HEK293 (cell line): ENCODE data around the gene PTPRN2.

Source experiments
- BCL11A ChIP-seq: fragments of 450-650 bp; formaldehyde crosslinking; IDR thresholded peaks from 2 replicates; pipeline ENCODE4 v1.5.1; 2016; ENCODE audit warnings: low read depth, missing biosample characterization, missing genetic modification characterization
- HOXD13 ChIP-seq: sonication (generic); formaldehyde crosslinking; IDR thresholded peaks from 2 replicates; pipeline ENCODE4 v1.8.0; 2022; ENCODE audit warnings: missing genetic modification reagents, borderline replicate concordance
- KLF1 ChIP-seq: fragments of 450-650 bp; formaldehyde crosslinking; IDR thresholded peaks from 2 replicates; pipeline ENCODE4 v1.5.1; 2016; ENCODE audit warnings: missing biosample characterization, missing genetic modification characterization
- KLF7 ChIP-seq: fragments of 450-650 bp; formaldehyde crosslinking; IDR thresholded peaks from 2 replicates; pipeline ENCODE4 v1.5.1; 2016; ENCODE audit warnings: missing biosample characterization, missing genetic modification characterization, borderline replicate concordance
- OSR2 ChIP-seq: fragments of 450-650 bp; formaldehyde crosslinking; IDR thresholded peaks from 2 replicates; pipeline ENCODE4 v1.5.1; 2016; ENCODE audit warnings: missing biosample characterization, missing genetic modification characterization
- PRDM1 ChIP-seq: fragments of 450-650 bp; formaldehyde crosslinking; IDR thresholded peaks from 2 replicates; pipeline ENCODE4; 2016; ENCODE audit warnings: missing biosample characterization, missing genetic modification characterization
- SCRT2 ChIP-seq: fragments of 450-650 bp; formaldehyde crosslinking; IDR thresholded peaks from 2 replicates; pipeline ENCODE4 v1.5.1; 2016; ENCODE audit warnings: missing biosample characterization, missing genetic modification characterization
- SP3 ChIP-seq: fragments of 450-650 bp; formaldehyde crosslinking; IDR thresholded peaks from 2 replicates; pipeline ENCODE4 v1.5.1; 2016; ENCODE audit warnings: missing biosample characterization, missing genetic modification characterization
- ZBTB1 ChIP-seq: fragments of 450-650 bp; formaldehyde crosslinking; IDR thresholded peaks from 2 replicates; pipeline ENCODE4 v1.5.1; 2016; ENCODE audit warnings: missing biosample characterization, missing genetic modification characterization
- ZNF114 ChIP-seq: fragments of 450-650 bp; formaldehyde crosslinking; IDR thresholded peaks from 2 replicates; pipeline ENCODE4 v1.5.0; 2017; ENCODE audit warnings: missing biosample characterization, missing genetic modification characterization
- ZNF266 ChIP-seq: fragments of 450-650 bp; formaldehyde crosslinking; IDR thresholded peaks from 2 replicates; pipeline ENCODE4 v1.5.1; 2016; ENCODE audit warnings: missing biosample characterization, missing genetic modification characterization, low read depth
- ZNF292 ChIP-seq: fragments of 450-650 bp; formaldehyde crosslinking; IDR thresholded peaks from 2 replicates; pipeline ENCODE4 v1.5.1; 2016; ENCODE audit warnings: low read depth, missing biosample characterization, missing genetic modification characterization, borderline replicate concordance
- ZNF362 ChIP-seq: fragments of 450-650 bp; formaldehyde crosslinking; IDR thresholded peaks from 2 replicates; pipeline ENCODE4 v1.5.1; 2016; ENCODE audit warnings: missing biosample characterization, missing genetic modification characterization
- ZNF529 ChIP-seq: fragments of 450-650 bp; formaldehyde crosslinking; IDR thresholded peaks from 2 replicates; pipeline ENCODE4 v1.5.1; 2017; ENCODE audit warnings: missing genetic modification characterization, missing biosample characterization; ENCODE audit not compliant: insufficient replicate concordance
- ZNF530 ChIP-seq: fragments of 450-650 bp; formaldehyde crosslinking; IDR thresholded peaks from 2 replicates; pipeline ENCODE4 v1.5.1; 2016; ENCODE audit warnings: low read depth, missing biosample characterization, missing genetic modification characterization
- ZNF600 ChIP-seq: fragments of 450-650 bp; formaldehyde crosslinking; IDR thresholded peaks from 2 replicates; pipeline ENCODE4 v1.5.1; 2016; ENCODE audit warnings: missing biosample characterization, missing genetic modification characterization
- ZNF701 ChIP-seq: fragments of 450-650 bp; formaldehyde crosslinking; IDR thresholded peaks from 2 replicates; pipeline ENCODE4 v1.5.1; 2016; ENCODE audit warnings: missing biosample characterization, missing genetic modification characterization
- ZNF776 ChIP-seq: fragments of 450-650 bp; formaldehyde crosslinking; IDR thresholded peaks from 2 replicates; pipeline ENCODE4 v1.5.0; 2017; ENCODE audit warnings: missing biosample characterization, missing genetic modification characterization, borderline replicate concordance
- ZNF791 ChIP-seq: fragments of 450-650 bp; formaldehyde crosslinking; IDR thresholded peaks from 2 replicates; pipeline ENCODE4 v1.5.1; 2016; ENCODE audit warnings: missing biosample characterization, missing genetic modification characterization
- ZSCAN16 ChIP-seq: fragments of 450-650 bp; formaldehyde crosslinking; IDR thresholded peaks from 2 replicates; pipeline ENCODE4 v1.5.1; 2016; ENCODE audit warnings: missing biosample characterization, missing genetic modification characterization
- ZXDB ChIP-seq: fragments of 450-650 bp; formaldehyde crosslinking; IDR thresholded peaks from 2 replicates; pipeline ENCODE4 v1.5.1; 2016; ENCODE audit warnings: missing biosample characterization, missing genetic modification characterization
- TF ChIP-seq, protein P1 (sequence below): fragments of 450-650 bp; formaldehyde crosslinking; IDR thresholded peaks from 2 replicates; pipeline ENCODE4; 2016; ENCODE audit warnings: missing biosample characterization, missing genetic modification characterization
- TF ChIP-seq, protein P2 (sequence below): fragments of 450-650 bp; formaldehyde crosslinking; conservative IDR thresholded peaks from 2 replicates; pipeline ENCODE4 v1.5.1; 2016; ENCODE audit warnings: low read depth, missing biosample characterization, missing genetic modification characterization
- TF ChIP-seq, protein P3 (sequence below): fragments of 450-650 bp; formaldehyde crosslinking; IDR thresholded peaks from 2 replicates; pipeline ENCODE4 v1.5.1; 2016; ENCODE audit warnings: missing biosample characterization, missing genetic modification characterization
- TF ChIP-seq, protein P4 (sequence below): fragments of 450-650 bp; formaldehyde crosslinking; IDR thresholded peaks from 2 replicates; pipeline ENCODE4 v1.5.1; 2016; ENCODE audit warnings: missing biosample characterization, missing genetic modification characterization
- TF ChIP-seq, protein P5 (sequence below): fragments of 450-650 bp; formaldehyde crosslinking; IDR thresholded peaks from 2 replicates; pipeline ENCODE4 v1.5.1; 2016; ENCODE audit warnings: missing biosample characterization, missing genetic modification characterization, low read depth

The PTPRN2 gene

GRCh38 chr7:157932498-157933218 lies 655.0 kb downstream of the PTPRN2 start (continued):
- TF ChIP-seq, protein P1, sequence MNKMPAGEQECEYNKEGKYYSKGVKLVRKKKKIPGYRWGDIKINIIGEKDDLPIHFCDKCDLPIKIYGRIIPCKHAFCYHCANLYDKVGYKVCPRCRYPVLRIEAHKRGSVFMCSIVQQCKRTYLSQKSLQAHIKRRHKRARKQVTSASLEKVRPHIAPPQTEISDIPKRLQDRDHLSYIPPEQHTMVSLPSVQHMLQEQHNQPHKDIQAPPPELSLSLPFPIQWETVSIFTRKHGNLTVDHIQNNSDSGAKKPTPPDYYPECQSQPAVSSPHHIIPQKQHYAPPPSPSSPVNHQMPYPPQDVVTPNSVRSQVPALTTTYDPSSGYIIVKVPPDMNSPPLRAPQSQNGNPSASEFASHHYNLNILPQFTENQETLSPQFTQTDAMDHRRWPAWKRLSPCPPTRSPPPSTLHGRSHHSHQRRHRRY (tag by site-specific recombination), result no peak
- TF ChIP-seq ZNF362 (tag by site-specific recombination), result 0 out of 2 replicates have a peak, but pooled peaks have one; percentile 27
- TF ChIP-seq ZSCAN16, result no peak
- no peak for TF ChIP-seq ZNF530
- peak; percentile 54 for TF ChIP-seq SP3
- no peak for TF ChIP-seq ZXDB (tag by site-specific recombination)
- no peak for TF ChIP-seq ZNF266 (tag by site-specific recombination)
- TF ChIP-seq ZNF114 (tag by site-specific recombination), result no peak
- TF ChIP-seq ZNF600 (tag by site-specific recombination), result no peak
- no peak for TF ChIP-seq ZNF791 (tag by site-specific recombination)
- no peak for TF ChIP-seq OSR2 (tag by site-specific recombination)
- no peak for TF ChIP-seq SCRT2 (tag by site-specific recombination)
- TF ChIP-seq, protein P2, sequence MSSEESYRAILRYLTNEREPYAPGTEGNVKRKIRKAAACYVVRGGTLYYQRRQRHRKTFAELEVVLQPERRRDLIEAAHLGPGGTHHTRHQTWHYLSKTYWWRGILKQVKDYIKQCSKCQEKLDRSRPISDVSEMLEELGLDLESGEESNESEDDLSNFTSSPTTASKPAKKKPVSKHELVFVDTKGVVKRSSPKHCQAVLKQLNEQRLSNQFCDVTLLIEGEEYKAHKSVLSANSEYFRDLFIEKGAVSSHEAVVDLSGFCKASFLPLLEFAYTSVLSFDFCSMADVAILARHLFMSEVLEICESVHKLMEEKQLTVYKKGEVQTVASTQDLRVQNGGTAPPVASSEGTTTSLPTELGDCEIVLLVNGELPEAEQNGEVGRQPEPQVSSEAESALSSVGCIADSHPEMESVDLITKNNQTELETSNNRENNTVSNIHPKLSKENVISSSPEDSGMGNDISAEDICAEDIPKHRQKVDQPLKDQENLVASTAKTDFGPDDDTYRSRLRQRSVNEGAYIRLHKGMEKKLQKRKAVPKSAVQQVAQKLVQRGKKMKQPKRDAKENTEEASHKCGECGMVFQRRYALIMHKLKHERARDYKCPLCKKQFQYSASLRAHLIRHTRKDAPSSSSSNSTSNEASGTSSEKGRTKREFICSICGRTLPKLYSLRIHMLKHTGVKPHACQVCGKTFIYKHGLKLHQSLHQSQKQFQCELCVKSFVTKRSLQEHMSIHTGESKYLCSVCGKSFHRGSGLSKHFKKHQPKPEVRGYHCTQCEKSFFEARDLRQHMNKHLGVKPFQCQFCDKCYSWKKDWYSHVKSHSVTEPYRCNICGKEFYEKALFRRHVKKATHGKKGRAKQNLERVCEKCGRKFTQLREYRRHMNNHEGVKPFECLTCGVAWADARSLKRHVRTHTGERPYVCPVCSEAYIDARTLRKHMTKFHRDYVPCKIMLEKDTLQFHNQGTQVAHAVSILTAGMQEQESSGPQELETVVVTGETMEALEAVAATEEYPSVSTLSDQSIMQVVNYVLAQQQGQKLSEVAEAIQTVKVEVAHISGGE (tag by site-specific recombination), result no peak
- TF ChIP-seq ZNF529 (tag by site-specific recombination), result no peak
- no peak for TF ChIP-seq BCL11A (tag by site-specific recombination)
- TF ChIP-seq ZNF776 (tag by site-specific recombination), result no peak
- no peak for TF ChIP-seq PRDM1 (tag by site-specific recombination)
- TF ChIP-seq, protein P3, sequence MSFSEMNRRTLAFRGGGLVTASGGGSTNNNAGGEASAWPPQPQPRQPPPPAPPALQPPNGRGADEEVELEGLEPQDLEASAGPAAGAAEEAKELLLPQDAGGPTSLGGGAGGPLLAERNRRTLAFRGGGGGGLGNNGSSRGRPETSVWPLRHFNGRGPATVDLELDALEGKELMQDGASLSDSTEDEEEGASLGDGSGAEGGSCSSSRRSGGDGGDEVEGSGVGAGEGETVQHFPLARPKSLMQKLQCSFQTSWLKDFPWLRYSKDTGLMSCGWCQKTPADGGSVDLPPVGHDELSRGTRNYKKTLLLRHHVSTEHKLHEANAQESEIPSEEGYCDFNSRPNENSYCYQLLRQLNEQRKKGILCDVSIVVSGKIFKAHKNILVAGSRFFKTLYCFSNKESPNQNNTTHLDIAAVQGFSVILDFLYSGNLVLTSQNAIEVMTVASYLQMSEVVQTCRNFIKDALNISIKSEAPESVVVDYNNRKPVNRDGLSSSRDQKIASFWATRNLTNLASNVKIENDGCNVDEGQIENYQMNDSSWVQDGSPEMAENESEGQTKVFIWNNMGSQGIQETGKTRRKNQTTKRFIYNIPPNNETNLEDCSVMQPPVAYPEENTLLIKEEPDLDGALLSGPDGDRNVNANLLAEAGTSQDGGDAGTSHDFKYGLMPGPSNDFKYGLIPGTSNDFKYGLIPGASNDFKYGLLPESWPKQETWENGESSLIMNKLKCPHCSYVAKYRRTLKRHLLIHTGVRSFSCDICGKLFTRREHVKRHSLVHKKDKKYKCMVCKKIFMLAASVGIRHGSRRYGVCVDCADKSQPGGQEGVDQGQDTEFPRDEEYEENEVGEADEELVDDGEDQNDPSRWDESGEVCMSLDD, result peak; percentile 39; the same call in 1 of the 2 replicates
- TF ChIP-seq, protein P4, sequence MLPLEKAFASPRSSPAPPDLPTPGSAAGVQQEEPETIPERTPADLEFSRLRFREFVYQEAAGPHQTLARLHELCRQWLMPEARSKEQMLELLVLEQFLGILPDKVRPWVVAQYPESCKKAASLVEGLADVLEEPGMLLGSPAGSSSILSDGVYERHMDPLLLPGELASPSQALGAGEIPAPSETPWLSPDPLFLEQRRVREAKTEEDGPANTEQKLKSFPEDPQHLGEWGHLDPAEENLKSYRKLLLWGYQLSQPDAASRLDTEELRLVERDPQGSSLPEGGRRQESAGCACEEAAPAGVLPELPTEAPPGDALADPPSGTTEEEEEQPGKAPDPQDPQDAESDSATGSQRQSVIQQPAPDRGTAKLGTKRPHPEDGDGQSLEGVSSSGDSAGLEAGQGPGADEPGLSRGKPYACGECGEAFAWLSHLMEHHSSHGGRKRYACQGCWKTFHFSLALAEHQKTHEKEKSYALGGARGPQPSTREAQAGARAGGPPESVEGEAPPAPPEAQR (tag by site-specific recombination), result peak; percentile 69; the same call in 1 of the 2 replicates
- no peak for TF ChIP-seq KLF7 (tag by site-specific recombination)
- no peak for TF ChIP-seq ZNF292 (tag by site-specific recombination)
- no peak for TF ChIP-seq HOXD13 (CRISPR knock-in tag)
- no peak for TF ChIP-seq ZBTB1
- no peak for TF ChIP-seq KLF1 (tag by site-specific recombination)
- no peak for TF ChIP-seq ZNF701 (tag by site-specific recombination)
- TF ChIP-seq, protein P5, sequence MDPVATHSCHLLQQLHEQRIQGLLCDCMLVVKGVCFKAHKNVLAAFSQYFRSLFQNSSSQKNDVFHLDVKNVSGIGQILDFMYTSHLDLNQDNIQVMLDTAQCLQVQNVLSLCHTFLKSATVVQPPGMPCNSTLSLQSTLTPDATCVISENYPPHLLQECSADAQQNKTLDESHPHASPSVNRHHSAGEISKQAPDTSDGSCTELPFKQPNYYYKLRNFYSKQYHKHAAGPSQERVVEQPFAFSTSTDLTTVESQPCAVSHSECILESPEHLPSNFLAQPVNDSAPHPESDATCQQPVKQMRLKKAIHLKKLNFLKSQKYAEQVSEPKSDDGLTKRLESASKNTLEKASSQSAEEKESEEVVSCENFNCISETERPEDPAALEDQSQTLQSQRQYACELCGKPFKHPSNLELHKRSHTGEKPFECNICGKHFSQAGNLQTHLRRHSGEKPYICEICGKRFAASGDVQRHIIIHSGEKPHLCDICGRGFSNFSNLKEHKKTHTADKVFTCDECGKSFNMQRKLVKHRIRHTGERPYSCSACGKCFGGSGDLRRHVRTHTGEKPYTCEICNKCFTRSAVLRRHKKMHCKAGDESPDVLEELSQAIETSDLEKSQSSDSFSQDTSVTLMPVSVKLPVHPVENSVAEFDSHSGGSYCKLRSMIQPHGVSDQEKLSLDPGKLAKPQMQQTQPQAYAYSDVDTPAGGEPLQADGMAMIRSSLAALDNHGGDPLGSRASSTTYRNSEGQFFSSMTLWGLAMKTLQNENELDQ (tag by site-specific recombination), result no peak
